22Rv1 (cell line): ENCODE results near the gene AP2M1.
"Not testable (repeated sequence)": the region's sequence is repeated elsewhere in the genome, so short reads cannot be mapped to it uniquely, and the experiment has no call there.

Experiments
- H3K27ac ChIP-seq: fragments of 450-650 bp; 2 replicates; pipeline ENCODE4 v1.5.1; 2017
- ZFX ChIP-seq: fragments of 450-650 bp; IDR thresholded peaks from 2 replicates; pipeline ENCODE4 v1.6.1; 2017; ENCODE audit warnings: antibody characterized with exemption, borderline replicate concordance
- TF ChIP-seq, protein P1 (sequence below): fragments of 450-650 bp; IDR thresholded peaks from 2 replicates; pipeline ENCODE4 v1.5.1; 2017; ENCODE audit warnings: mild to moderate bottlenecking

Gene AP2M1

DNA sequence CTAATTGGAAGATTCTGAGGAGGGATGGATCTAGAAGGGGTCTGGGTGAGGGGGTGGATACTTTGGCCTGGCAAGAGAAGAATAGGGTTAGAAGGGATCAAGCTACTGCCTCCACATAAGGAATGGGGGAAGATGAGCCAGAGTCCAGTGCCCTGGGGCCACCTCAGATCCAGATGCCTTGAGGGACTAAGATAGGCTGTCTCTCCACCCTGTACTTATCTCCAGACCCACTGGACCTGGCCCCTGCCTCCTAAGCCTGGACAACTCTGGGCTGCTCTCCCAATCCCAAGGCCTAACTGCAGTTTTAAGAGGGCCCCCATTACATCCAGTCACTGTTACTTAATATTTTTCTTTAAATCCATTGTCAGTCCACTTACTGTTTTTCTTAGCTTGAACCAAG, 17.4 kb upstream of the AP2M1 start:
- peak overlapping the region; percentile 86; the same call in 1 of the 2 replicates for H3K27ac ChIP-seq
- TF ChIP-seq, protein P1, sequence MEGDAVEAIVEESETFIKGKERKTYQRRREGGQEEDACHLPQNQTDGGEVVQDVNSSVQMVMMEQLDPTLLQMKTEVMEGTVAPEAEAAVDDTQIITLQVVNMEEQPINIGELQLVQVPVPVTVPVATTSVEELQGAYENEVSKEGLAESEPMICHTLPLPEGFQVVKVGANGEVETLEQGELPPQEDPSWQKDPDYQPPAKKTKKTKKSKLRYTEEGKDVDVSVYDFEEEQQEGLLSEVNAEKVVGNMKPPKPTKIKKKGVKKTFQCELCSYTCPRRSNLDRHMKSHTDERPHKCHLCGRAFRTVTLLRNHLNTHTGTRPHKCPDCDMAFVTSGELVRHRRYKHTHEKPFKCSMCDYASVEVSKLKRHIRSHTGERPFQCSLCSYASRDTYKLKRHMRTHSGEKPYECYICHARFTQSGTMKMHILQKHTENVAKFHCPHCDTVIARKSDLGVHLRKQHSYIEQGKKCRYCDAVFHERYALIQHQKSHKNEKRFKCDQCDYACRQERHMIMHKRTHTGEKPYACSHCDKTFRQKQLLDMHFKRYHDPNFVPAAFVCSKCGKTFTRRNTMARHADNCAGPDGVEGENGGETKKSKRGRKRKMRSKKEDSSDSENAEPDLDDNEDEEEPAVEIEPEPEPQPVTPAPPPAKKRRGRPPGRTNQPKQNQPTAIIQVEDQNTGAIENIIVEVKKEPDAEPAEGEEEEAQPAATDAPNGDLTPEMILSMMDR: no peak
- TF ChIP-seq ZFX: no peak

DNA sequence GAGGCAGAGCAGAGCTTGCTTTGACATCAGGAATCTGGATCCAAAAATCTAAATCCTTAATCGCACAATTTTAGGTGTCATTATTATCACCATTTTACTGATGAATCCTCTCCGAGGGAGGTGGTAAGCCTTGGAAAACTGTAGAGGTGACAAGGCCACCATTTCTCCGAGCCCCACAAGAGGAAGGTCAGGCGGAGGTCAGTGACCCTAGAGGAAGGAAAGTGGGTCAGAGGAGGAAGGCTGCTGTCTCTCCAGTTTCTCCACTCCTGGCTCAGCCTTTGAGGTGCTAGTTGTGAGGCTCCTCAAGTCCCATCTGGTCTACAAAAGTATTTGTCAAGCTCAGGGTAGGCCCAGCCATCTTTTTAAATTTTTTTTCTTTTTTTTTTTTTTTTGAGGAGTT, 16.3 kb upstream of the AP2M1 start:
- TF ChIP-seq ZFX: no peak
- TF ChIP-seq, protein P1: no peak
- no peak overlapping the region for H3K27ac ChIP-seq

DNA sequence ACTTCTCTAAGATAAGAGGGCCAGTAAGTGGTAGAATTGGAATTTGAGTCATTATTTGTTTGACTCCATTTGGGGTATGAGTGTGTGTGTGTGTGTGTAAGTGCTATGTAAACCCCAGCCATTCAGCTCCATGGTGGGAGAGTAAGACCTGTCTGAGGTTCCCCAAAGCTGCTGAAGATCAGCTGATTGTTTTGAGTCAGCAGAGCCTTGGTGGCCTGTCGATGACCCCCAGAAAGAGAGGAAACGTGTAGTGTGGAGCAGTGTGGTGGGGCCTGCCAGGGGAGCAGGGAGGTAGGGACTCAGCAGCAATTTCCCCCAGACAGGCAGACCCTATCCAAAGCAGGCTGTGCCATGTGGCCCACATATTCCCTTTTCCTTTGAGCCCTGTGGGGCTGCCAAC, 14.2 kb upstream of the AP2M1 start:
- TF ChIP-seq, protein P1: no peak
- TF ChIP-seq ZFX: no peak
- H3K27ac ChIP-seq: no peak overlapping the region

DNA sequence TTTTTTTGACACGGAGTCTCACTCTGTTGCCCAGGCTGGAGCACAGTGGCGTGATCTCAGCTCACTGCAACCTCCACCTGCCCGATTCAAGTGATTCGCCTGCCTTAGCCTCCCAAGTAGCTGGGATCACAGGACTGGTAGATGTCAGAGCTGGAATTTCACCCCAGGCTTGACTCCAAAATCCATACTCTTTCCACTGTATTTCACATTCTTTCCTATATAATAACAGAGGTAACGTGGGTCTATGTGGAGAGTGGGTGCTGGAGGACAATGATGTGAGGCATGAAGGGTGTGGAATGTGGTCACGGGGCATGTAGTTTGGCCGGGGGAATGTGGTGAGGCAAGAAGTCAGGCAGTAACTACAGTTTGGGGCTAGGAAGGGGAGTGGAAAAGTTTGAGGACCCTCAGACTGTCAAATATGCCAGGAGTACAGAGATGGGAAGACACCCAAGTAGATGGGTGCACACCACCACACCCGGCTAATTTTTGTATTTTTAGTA, 12.0 kb upstream of the AP2M1 start:
- not testable (repeated sequence) for H3K27ac ChIP-seq

DNA sequence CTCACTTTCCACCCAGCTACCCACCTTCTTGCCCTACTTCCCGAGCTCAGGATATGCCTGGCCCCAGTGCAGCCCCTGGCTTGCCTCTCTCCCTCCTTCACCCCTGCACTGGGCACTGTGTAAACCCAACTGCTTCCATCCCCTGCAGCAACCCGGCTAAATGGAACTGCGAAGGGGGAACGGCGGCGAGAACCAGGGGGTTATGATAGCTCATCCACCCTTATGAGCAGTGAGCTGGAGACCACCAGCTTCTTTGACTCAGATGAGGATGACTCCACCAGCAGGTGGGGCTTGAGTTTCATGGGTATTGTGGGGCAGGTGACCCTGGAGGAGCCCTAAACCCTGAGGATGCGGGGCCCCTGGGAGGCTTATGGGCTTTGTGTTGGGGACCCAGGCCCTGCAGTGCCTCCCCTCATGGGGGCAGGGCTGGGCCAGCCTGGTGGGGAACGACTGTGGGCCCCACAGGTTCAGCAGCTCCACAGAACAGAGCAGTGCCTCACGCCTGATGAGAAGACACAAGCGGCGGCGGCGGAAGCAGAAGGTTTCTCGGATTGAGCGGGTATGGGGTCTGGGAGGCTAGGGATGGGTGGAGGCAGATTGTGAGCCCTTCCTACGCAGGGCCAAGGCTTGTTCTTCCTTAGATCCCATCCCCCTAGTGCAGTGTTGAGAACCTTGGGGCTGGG, 9.9 kb upstream of the AP2M1 start:
- no peak overlapping the region for H3K27ac ChIP-seq
- no peak for TF ChIP-seq ZFX
- TF ChIP-seq, protein P1: no peak

DNA sequence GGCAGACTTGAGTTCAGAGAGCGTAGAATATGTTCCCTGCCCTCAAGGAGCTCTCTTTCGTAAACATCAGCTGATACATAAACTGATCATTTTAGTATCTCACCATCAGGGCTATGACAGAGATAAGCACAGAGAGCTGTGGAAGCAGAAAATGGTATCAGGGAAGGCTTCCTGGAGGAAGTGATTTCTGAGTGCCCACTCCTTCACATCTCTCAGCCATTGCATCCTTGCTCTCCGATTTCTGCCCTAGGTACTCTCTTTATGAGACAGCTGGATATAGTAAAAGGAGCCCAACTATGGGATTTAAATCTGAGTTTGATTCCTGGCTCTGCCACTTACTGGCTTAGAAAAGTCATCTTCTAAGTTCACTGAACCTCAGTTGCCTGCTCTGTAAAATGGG, 9.1 kb upstream of the AP2M1 start:
- TF ChIP-seq ZFX: no peak
- TF ChIP-seq, protein P1: no peak
- H3K27ac ChIP-seq: no peak overlapping the region

DNA sequence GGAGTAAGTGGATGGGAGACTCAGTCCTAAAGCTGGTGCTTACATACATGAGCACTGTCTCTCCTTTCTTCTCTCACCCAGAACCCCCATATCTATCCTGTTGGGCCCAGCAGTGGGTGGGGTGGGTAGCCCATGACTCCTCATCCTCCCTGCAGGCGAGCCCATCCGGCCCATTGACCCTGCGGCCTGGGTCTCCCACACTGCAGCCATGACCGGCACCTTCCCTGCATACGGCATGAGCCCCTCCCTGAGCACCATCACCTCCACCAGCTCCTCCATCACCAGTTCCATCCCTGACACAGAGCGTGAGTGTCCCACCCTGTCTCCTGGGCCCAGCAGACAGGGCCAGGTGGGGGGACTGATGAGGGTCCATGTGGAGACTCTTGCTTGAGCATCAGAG, 8.0 kb upstream of the AP2M1 start:
- TF ChIP-seq, protein P1: no peak
- TF ChIP-seq ZFX: no peak
- H3K27ac ChIP-seq: no peak overlapping the region

DNA sequence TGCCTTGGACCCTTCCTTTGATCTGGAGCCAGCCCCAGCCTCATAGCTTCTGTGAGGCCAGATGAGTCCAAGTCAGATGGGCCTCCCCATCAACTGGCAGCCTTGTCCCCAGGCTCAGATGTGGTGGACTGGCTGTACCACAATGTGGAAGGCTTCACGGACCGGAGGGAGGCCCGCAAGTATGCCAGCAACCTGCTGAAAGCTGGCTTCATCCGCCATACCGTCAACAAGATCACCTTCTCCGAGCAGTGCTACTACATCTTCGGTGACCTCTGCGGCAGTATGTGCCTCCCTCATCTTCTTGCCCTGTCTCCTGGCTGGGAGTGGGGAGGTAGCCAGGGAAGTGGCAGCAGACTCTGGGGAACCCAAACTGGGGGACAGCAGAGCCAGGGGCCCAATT, 6.9 kb upstream of the AP2M1 start:
- H3K27ac ChIP-seq: no peak overlapping the region
- TF ChIP-seq, protein P1: no peak
- TF ChIP-seq ZFX: no peak
